H1 (cell line): ENCODE measurements around the gene TXNDC2. TPM values are rescaled to one million over a fixed set of nuclear protein-coding genes. Genes with fewer than 3 reads are reported as not detected.

ENCODE experiments used
- CTCF ChIA-PET: fragments of 300-600 bp; sonication (Branson Sonifier 250); formaldehyde crosslinking; loops from one replicate; lab custom pipeline; 2021; ENCODE audit not compliant: partially characterized antibody; lab: Charles Lee
- POLR2A ChIA-PET: fragments of 300-600 bp; sonication (Branson Sonifier 250); formaldehyde crosslinking; loops from one replicate; lab custom pipeline; 2021; ENCODE audit warnings: inconsistent platforms; ENCODE audit not compliant: partially characterized antibody; lab: Charles Lee
- DNase-seq, 2 experiments: peaks; one replicate each; pipeline versions ENCODE4 v3.0.0 to v3.0.0-alpha.2; 2010 to 2022; ENCODE audit warnings: low spot score in 2 of 2, low read depth in 1 of 2, mixed read lengths in 1 of 2
- FAIRE-seq: peaks from 2 replicates; lab custom pipeline; 2011; peaks lifted over from hg19 to GRCh38; lab: Jason Lieb, UNC
- H2AFZ ChIP-seq: 2 replicates; pipeline ENCODE4 v1.8.1; 2012; ENCODE audit warnings: low read length, inconsistent platforms
- H2AK5ac ChIP-seq: 2 replicates; pipeline ENCODE4 v1.6.1; 2013; ENCODE audit warnings: low read depth, low read length
- H2BK120ac ChIP-seq: replicated peaks from 2 replicates; pipeline ENCODE3; 2013; ENCODE audit warnings: low read depth, low read length, inconsistent platforms
- H2BK12ac ChIP-seq: 2 replicates; pipeline ENCODE4 v1.6.1; 2013; ENCODE audit warnings: low read depth, low read length
- H2BK15ac ChIP-seq: 2 replicates; pipeline ENCODE4 v1.6.1; 2013; ENCODE audit warnings: low read length
- H2BK20ac ChIP-seq: 2 replicates; pipeline ENCODE4 v1.6.1; 2013; ENCODE audit warnings: low read length
- H2BK5ac ChIP-seq: 2 replicates; pipeline ENCODE4 v1.6.1; 2013; ENCODE audit warnings: low read depth, low read length
- H3K14ac ChIP-seq: 2 replicates; pipeline ENCODE4 v1.6.1; 2013; ENCODE audit warnings: inconsistent platforms; ENCODE audit not compliant: insufficient read length
- H3K18ac ChIP-seq: 2 replicates; pipeline ENCODE4 v1.6.1; 2013; ENCODE audit warnings: low read length; ENCODE audit errors: extremely low read depth
- H3K23ac ChIP-seq: 2 replicates; pipeline ENCODE4 v1.6.1; 2013; ENCODE audit warnings: inconsistent platforms; ENCODE audit not compliant: insufficient read length
- H3K23me2 ChIP-seq: 2 replicates; pipeline ENCODE4 v1.6.1; 2013; ENCODE audit warnings: low read depth, low read length
- H3K27ac ChIP-seq: 2 replicates; pipeline ENCODE4 v1.6.1; 2011; ENCODE audit warnings: low read depth, low read length, inconsistent platforms
- H3K27me3 ChIP-seq, 4 experiments: replicated peaks in 1 of 4; 1 replicate in 1 of 4; 2 replicates in 3 of 4; pipeline versions ENCODE4 v1.6.1 to v1.8.1; 2011 to 2013; ENCODE audit warnings: low read length in 3 of 4, mild to moderate bottlenecking in 3 of 4, inconsistent platforms in 2 of 4, mixed read lengths in 2 of 4, moderate library complexity in 1 of 4; ENCODE audit not compliant: control insufficient read depth in 3 of 4, insufficient read depth in 3 of 4; ENCODE audit errors: extremely low read depth in 1 of 4
- H3K36me3 ChIP-seq, 4 experiments: 2 replicates each; pipeline versions ENCODE4 v1.6.1 to v1.8.1; 2011 to 2013; ENCODE audit warnings: mild to moderate bottlenecking in 4 of 4, low read length in 3 of 4, moderate library complexity in 2 of 4, control low read depth in 1 of 4, inconsistent platforms in 1 of 4; ENCODE audit not compliant: insufficient read depth in 4 of 4, control insufficient read depth in 2 of 4
- H3K4ac ChIP-seq: replicated peaks from 2 replicates; pipeline ENCODE3; 2013; ENCODE audit warnings: low read length, low read depth, mixed read lengths, inconsistent platforms; ENCODE audit not compliant: insufficient read length
- H3K4me1 ChIP-seq, 4 experiments: replicated peaks in 1 of 4; 1 replicate in 1 of 4; 2 replicates in 3 of 4; pipeline versions ENCODE4 v1.6.1 to v1.8.1; 2011 to 2013; ENCODE audit warnings: low read length in 3 of 4, inconsistent platforms in 2 of 4, mixed read lengths in 1 of 4; ENCODE audit not compliant: insufficient read depth in 4 of 4, control insufficient read depth in 3 of 4
- H3K4me2 ChIP-seq, 2 experiments: 2 replicates each; pipeline versions ENCODE4 v1.6.1 to v1.8.1; 2011 to 2013; ENCODE audit warnings: low read depth in 2 of 2, low read length in 2 of 2, control low read depth in 1 of 2, inconsistent platforms in 1 of 2, mild to moderate bottlenecking in 1 of 2; ENCODE audit not compliant: insufficient read depth in 1 of 2
- H3K4me3 ChIP-seq, 4 experiments: fragments of 200-600, 300-600 bp in 1 of 4; sonication (generic), shearing (Covaris generic), sonication (Bioruptor Twin) in 1 of 4; 2 replicates each; pipeline versions ENCODE4 v1.5.1 to v1.8.1; 2011 to 2016; ENCODE audit warnings: low read length in 4 of 4, low read depth in 3 of 4, control low read depth in 2 of 4, inconsistent platforms in 2 of 4, mild to moderate bottlenecking in 2 of 4, mixed read lengths in 1 of 4, moderate library complexity in 1 of 4; ENCODE audit not compliant: insufficient read depth in 2 of 4; ENCODE audit errors: extremely low read depth in 1 of 4
- H3K56ac ChIP-seq: replicated peaks from 2 replicates; pipeline ENCODE3; 2013; ENCODE audit warnings: low read depth, mild to moderate bottlenecking, mixed read lengths, low read length, inconsistent platforms; ENCODE audit not compliant: insufficient read length
- H3K79me1 ChIP-seq: 2 replicates; pipeline ENCODE4 v1.6.1; 2013; ENCODE audit warnings: low read depth, low read length, control low read depth
- H3K79me2 ChIP-seq, 2 experiments: 2 replicates each; pipeline versions ENCODE4 v1.6.1 to v1.8.1; 2012 to 2013; ENCODE audit warnings: low read length in 2 of 2, mild to moderate bottlenecking in 2 of 2, inconsistent platforms in 1 of 2; ENCODE audit not compliant: insufficient read depth in 2 of 2, control insufficient read depth in 1 of 2
- H3K9ac ChIP-seq, 4 experiments: replicated peaks in 1 of 4; 1 replicate in 1 of 4; 2 replicates in 3 of 4; pipeline versions ENCODE4 v1.6.1 to v1.8.1; 2011 to 2013; ENCODE audit warnings: low read depth in 3 of 4, low read length in 3 of 4, control low read depth in 2 of 4, mild to moderate bottlenecking in 2 of 4, moderate library complexity in 2 of 4, inconsistent platforms in 1 of 4; ENCODE audit errors: extremely low read depth in 1 of 4
- H3K9me3 ChIP-seq, 2 experiments: 2 replicates each; pipeline versions ENCODE4 v1.6.1 to v1.8.1; 2012 to 2013; ENCODE audit warnings: mild to moderate bottlenecking in 2 of 2, moderate library complexity in 2 of 2, control low read depth in 1 of 2, inconsistent platforms in 1 of 2, low read depth in 1 of 2, low read length in 1 of 2, mixed read lengths in 1 of 2; ENCODE audit not compliant: insufficient read depth in 2 of 2
- H4K20me1 ChIP-seq, 2 experiments: replicated peaks in 1 of 2; 2 replicates each; pipeline versions ENCODE3 to v1.8.1; 2011 to 2013; ENCODE audit warnings: inconsistent platforms in 2 of 2, low read length in 2 of 2, mild to moderate bottlenecking in 1 of 2; ENCODE audit not compliant: insufficient read depth in 2 of 2, control insufficient read depth in 1 of 2
- H4K5ac ChIP-seq: 2 replicates; pipeline ENCODE4 v1.6.1; 2013; ENCODE audit warnings: low read length, low read depth, mixed read lengths, inconsistent platforms; ENCODE audit not compliant: insufficient read length
- H4K8ac ChIP-seq: 2 replicates; pipeline ENCODE4 v1.8.0; 2013; ENCODE audit warnings: mild to moderate bottlenecking, moderate library complexity, low read length, inconsistent platforms; ENCODE audit not compliant: insufficient read depth; ENCODE audit errors: extremely low read depth
- H4K91ac ChIP-seq: replicated peaks from 2 replicates; pipeline ENCODE3; 2013; ENCODE audit warnings: low read length, mixed read lengths, inconsistent platforms; ENCODE audit not compliant: insufficient read length
- BACH1 ChIP-seq: IDR thresholded peaks from 2 replicates; pipeline ENCODE4 v1.6.1; 2012; ENCODE audit warnings: low read length, improper control_type of control experiment
- CHD1 ChIP-seq: IDR thresholded peaks from 2 replicates; pipeline ENCODE4 v1.6.1; 2012; ENCODE audit warnings: low read depth, low read length, improper control_type of control experiment
- HDAC6 ChIP-seq: IDR thresholded peaks from one replicate; pipeline ENCODE4 v1.7.1; 2012; ENCODE audit warnings: low read depth, mild to moderate bottlenecking, inconsistent platforms, low read length, moderate library complexity
- KDM4A ChIP-seq: IDR thresholded peaks from one replicate; pipeline ENCODE4 v1.7.1; 2012; ENCODE audit warnings: low read depth, mild to moderate bottlenecking, moderate library complexity, low read length, inconsistent platforms; ENCODE audit not compliant: severe bottlenecking
- SIN3A ChIP-seq, 2 experiments: IDR thresholded peaks in 1 of 2; conservative IDR thresholded peaks in 1 of 2; 2 replicates each; pipeline ENCODE4 v1.6.1; 2011 to 2012; ENCODE audit warnings: low read length in 2 of 2, improper control_type of control experiment in 1 of 2, low read depth in 1 of 2, mild to moderate bottlenecking in 1 of 2
- ZNF274 ChIP-seq: IDR thresholded peaks from 2 replicates; pipeline ENCODE4 v1.7.0; 2012; ENCODE audit warnings: low read length, borderline replicate concordance; ENCODE audit errors: extremely low read depth
- WGBS, 2 experiments: shearing (Covaris generic) in 1 of 2; methylation state at CpG; one replicate each; pipeline versions ENCODE4 v1.1.6 to v1.1.7; 2013 to 2015; ENCODE audit warnings: low lambda C conversion rate in 2 of 2, mixed read lengths in 2 of 2, inconsistent platforms in 1 of 2, low coverage in 1 of 2, missing lambda C conversion rate in 1 of 2; ENCODE audit not compliant: insufficient replicate concordance in 2 of 2, insufficient coverage in 1 of 2, insufficient read length in 1 of 2; ENCODE audit errors: extremely low coverage in 1 of 2, missing lambda C conversion rate in 1 of 2; 5-methylcytosine and 5-hydroxymethylcytosine counted together
- polyA plus RNA-seq, 7 experiments: library from polyadenylated mRNA; depleted of rRNA in 3 of 7; stranded (reverse) in 5 of 7; unstranded in 2 of 7; fragments of >200 nt in 5 of 7; fragments of 200-250 nt in 2 of 7; gene quantifications; 1 replicate in 5 of 7; 2 replicates in 1 of 7; 4 replicates in 1 of 7; pipeline versions ENCODE4 v1.2.1 to v1.2.3, GENCODE V29; 2011 to 2013; ENCODE audit warnings: missing spikeins in 2 of 7, mixed read lengths in 2 of 7
- total RNA-seq: library from RNA; stranded (reverse); fragmentation: NEBNext Ultra II Directional; extraction: Animal tissue kit (Norgen Biotek cat#: 25700); gene quantifications from 2 replicates; pipeline ENCODE4 v1.2.1, GENCODE V29; 2021

Gene TXNDC2
- total and polyA plus RNA-seq, 2 of the 8 experiments (the other 6 are each of a cell fraction or from before 2014, with no cell fraction given): 0.09 TPM; not detected in 1

GRCh38 chr18:9852266-9853081 is 33.3 kb upstream of the TXNDC2 start:
- DNase-seq (no peak), FAIRE-seq (no peak)
- no peak overlapping the region for H3K27ac ChIP-seq
- no peak overlapping the region for H2AK5ac ChIP-seq
- H3K4me1 ChIP-seq: peaks cover 0 to 4% (median 0%) of the 10 kb centered on the region in 4 experiments; a peak in 2 of 7 replicates
- H4K20me1 ChIP-seq: no peaks in the 10 kb centered on the region
- H3K18ac ChIP-seq: no peak overlapping the region
- no peak overlapping the region for H3K4me3 ChIP-seq
- H3K23ac ChIP-seq: no peak overlapping the region
- H4K91ac ChIP-seq: no peak overlapping the region
- no peak overlapping the region for H3K4ac ChIP-seq
- no peak overlapping the region for H3K56ac ChIP-seq
- WGBS, 2 experiments: 93% methylated on average over 5 of the region's 5 CpGs; no CpG with 5 or more reads in 1 of the 2 experiments
- H3K9ac ChIP-seq: no peak overlapping the region
- no peak overlapping the region for H2AFZ ChIP-seq
- no peak for TF ChIP-seq SIN3A (conservative IDR thresholded peaks at IDR 0.05 in 1 of 2, IDR thresholded peaks at IDR 0.05 in 1 of 2; ENCODE audit: low read depth in 1 of 2, low read length in 2 of 2)
- no peak for TF ChIP-seq KDM4A
- no peak for TF ChIP-seq HDAC6
- no peak for TF ChIP-seq ZNF274
- TF ChIP-seq BACH1: no peak
- no peak for TF ChIP-seq CHD1
- H3K4me2 ChIP-seq: no peak overlapping the region
- CTCF ChIA-PET: interaction anchor here (0.7 kb wide), 1 partner anchor 24 kb away, joined by 4 read pairs; no protein-coding TSS in a partner anchor
- H3K36me3 ChIP-seq: no peaks in the 10 kb centered on the region
- no peak overlapping the region for H2BK5ac ChIP-seq
- no peaks in the 10 kb centered on the region for H3K23me2 ChIP-seq
- H3K79me2 ChIP-seq: no peaks in the 10 kb centered on the region
- H2BK12ac ChIP-seq: no peak overlapping the region
- no peak overlapping the region for H2BK20ac ChIP-seq
- no peak overlapping the region for H4K8ac ChIP-seq
- H3K79me1 ChIP-seq: no peaks in the 10 kb centered on the region
- H3K9me3 ChIP-seq: peaks cover 3 to 6% of the 10 kb centered on the region in 2 experiments; a peak in 1 of 4 replicates
- no peak overlapping the region for H2BK15ac ChIP-seq
- POLR2A ChIA-PET: interaction anchor here (1.0 kb wide), 1 partner anchor 9 kb away, joined by 3 read pairs; no protein-coding TSS in a partner anchor
- H4K5ac ChIP-seq: no peak overlapping the region
- H3K14ac ChIP-seq: no peak overlapping the region
- no peaks in the 10 kb centered on the region for H3K27me3 ChIP-seq
- no peak overlapping the region for H2BK120ac ChIP-seq
